ENCODE results near the gene RAD51B. TPM values are rescaled to one million over a fixed set of nuclear protein-coding genes. Genes with fewer than 3 reads are reported as not detected.
A peak's percentile ranks its signal among the peaks of the same experiment; 100 is the strongest.

The RAD51B gene
- total RNA-seq, 1 donor from 2014 or later, result 5.3 TPM

- DNase-seq (ENCODE audit: low spot score in 2 of 2), result no peak
- FAIRE-seq, result no peak
These were observed 11.5 kb downstream of the RAD51B start for GRCh38 chr14:67831113-67831512.

- no peak for DNase-seq (ENCODE audit: low spot score in 2 of 2)
- no peak for FAIRE-seq
These were observed 13.8 kb downstream of the RAD51B start for GRCh38 chr14:67833403-67833802.

GRCh38 chr14:67835596-67835995 is 16.0 kb downstream of the RAD51B start:
- DNase-seq (ENCODE audit: low spot score in 2 of 2) (no peak), FAIRE-seq (no peak)

GRCh38 chr14:67837011-67837624 is 17.5 kb downstream of the RAD51B start:
- DNase-seq (ENCODE audit: low spot score in 2 of 2) (no peak), FAIRE-seq (peak; percentile 90)

- DNase-seq (ENCODE audit: low spot score in 2 of 2) (no peak), FAIRE-seq (no peak)
These were observed 26.5 kb downstream of the RAD51B start for GRCh38 chr14:67846029-67846610.

GRCh38 chr14:67850066-67850830 is 30.7 kb downstream of the RAD51B start:
- DNase-seq (ENCODE audit: low spot score in 2 of 2) (no peak), FAIRE-seq (no peak)

GRCh38 chr14:67851785-67852410 is 32.3 kb downstream of the RAD51B start:
- FAIRE-seq (no peak), DNase-seq (ENCODE audit: low spot score in 2 of 2) (no peak)

GRCh38 chr14:67852926-67853604 is 33.5 kb downstream of the RAD51B start:
- FAIRE-seq (no peak), DNase-seq (ENCODE audit: low spot score in 2 of 2) (no peak)

- FAIRE-seq (no peak), DNase-seq (ENCODE audit: low spot score in 2 of 2) (no peak)
These were observed 34.1 kb downstream of the RAD51B start for GRCh38 chr14:67853715-67854114.

- DNase-seq (ENCODE audit: low spot score in 2 of 2), result no peak
- no peak for FAIRE-seq
These were observed 37.2 kb downstream of the RAD51B start for GRCh38 chr14:67856827-67857226.

GRCh38 chr14:67857778-67858350 is 38.3 kb downstream of the RAD51B start:
- no peak for FAIRE-seq
- DNase-seq (ENCODE audit: low spot score in 2 of 2), result no peak

GRCh38 chr14:67859169-67859749 is 39.7 kb downstream of the RAD51B start:
- DNase-seq (ENCODE audit: low spot score in 2 of 2) (no peak), FAIRE-seq (no peak)

GRCh38 chr14:67863223-67863622 is 43.6 kb downstream of the RAD51B start:
- no peak for FAIRE-seq

GRCh38 chr14:67875175-67876006 is 55.8 kb downstream of the RAD51B start:
- FAIRE-seq, result no peak
- no peak for DNase-seq (ENCODE audit: low spot score in 2 of 2)

More at GRCh38 chr14:67863223-67863622, 43.6 kb downstream of the RAD51B start:
- no peak for DNase-seq (ENCODE audit: low spot score in 2 of 2)

- DNase-seq (ENCODE audit: low spot score in 2 of 2) (no peak), FAIRE-seq (no peak)
These were observed 59.4 kb downstream of the RAD51B start for GRCh38 chr14:67879026-67879425.

GRCh38 chr14:67881225-67881624 is 61.6 kb downstream of the RAD51B start:
- no peak for DNase-seq (ENCODE audit: low spot score in 2 of 2)
- no peak for FAIRE-seq

GRCh38 chr14:67882986-67883555 is 63.5 kb downstream of the RAD51B start:
- no peak for DNase-seq (ENCODE audit: low spot score in 2 of 2)
- FAIRE-seq, result no peak

- FAIRE-seq, result no peak
These were observed 64.1 kb downstream of the RAD51B start for GRCh38 chr14:67883717-67884116.

GRCh38 chr14:67886191-67886590 is 66.6 kb downstream of the RAD51B start:
- DNase-seq (ENCODE audit: low spot score in 2 of 2), result no peak
- no peak for FAIRE-seq

More at GRCh38 chr14:67883717-67884116, 64.1 kb downstream of the RAD51B start:
- DNase-seq (ENCODE audit: low spot score in 2 of 2), result no peak
